ENCODE measurements around the gene OCRL.
A peak's percentile ranks its signal among the peaks of the same experiment; 100 is the strongest.

The OCRL gene

GRCh38 chrX:129597905-129598304 is 57.8 kb downstream of the OCRL start:
- Histone ChIP-seq H3K4me3 (ENCODE audit: low read depth, low read length) (no peak overlapping the region), H3K36me3 (ENCODE audit: control insufficient read depth, insufficient read depth, low read length) (no peaks in the 10 kb centered on the region), H3K79me2 (no peaks in the 10 kb centered on the region), H3K4me1 (peaks cover 3% of the 10 kb centered on the region), H3K27me3 (ENCODE audit: control insufficient read depth, insufficient read depth, low read length) (no peaks in the 10 kb centered on the region), H2AFZ (no peak overlapping the region), H3K9ac (no peak overlapping the region), H3K27ac (no peak overlapping the region), H3K9me3 (ENCODE audit: control insufficient read depth, low read length) (no peaks in the 10 kb centered on the region), H3K4me2 (ENCODE audit: low read length) (no peak overlapping the region)
- TF ChIP-seq, protein P1, sequence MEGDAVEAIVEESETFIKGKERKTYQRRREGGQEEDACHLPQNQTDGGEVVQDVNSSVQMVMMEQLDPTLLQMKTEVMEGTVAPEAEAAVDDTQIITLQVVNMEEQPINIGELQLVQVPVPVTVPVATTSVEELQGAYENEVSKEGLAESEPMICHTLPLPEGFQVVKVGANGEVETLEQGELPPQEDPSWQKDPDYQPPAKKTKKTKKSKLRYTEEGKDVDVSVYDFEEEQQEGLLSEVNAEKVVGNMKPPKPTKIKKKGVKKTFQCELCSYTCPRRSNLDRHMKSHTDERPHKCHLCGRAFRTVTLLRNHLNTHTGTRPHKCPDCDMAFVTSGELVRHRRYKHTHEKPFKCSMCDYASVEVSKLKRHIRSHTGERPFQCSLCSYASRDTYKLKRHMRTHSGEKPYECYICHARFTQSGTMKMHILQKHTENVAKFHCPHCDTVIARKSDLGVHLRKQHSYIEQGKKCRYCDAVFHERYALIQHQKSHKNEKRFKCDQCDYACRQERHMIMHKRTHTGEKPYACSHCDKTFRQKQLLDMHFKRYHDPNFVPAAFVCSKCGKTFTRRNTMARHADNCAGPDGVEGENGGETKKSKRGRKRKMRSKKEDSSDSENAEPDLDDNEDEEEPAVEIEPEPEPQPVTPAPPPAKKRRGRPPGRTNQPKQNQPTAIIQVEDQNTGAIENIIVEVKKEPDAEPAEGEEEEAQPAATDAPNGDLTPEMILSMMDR (IDR thresholded peaks at IDR 0.05) = no peak

DNA sequence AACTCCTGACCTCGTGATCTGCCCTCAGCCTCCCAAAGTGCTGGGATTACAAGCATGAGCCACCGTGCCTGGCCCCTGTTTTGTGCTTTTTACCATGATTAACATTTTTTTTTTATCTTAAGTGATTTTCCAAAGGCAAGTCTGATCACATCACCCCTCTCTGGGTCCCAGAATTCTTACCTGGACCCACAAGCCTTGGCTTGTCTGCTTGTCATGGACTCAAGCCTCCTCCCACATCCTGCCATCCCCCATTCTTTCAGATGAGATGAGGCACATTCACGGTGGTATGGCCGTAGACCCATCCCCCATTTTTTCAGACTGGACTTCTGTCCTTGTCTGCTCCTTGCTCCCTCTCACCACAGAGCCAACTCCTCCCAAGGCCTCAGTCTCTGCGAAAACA is 59.4 kb downstream of the OCRL start:
- no peaks in the 10 kb centered on the region for H3K9me3 ChIP-seq (ENCODE audit: control insufficient read depth, low read length)
- H3K4me3 ChIP-seq (ENCODE audit: low read depth, low read length) = no peak overlapping the region
- no peaks in the 10 kb centered on the region for H3K27me3 ChIP-seq (ENCODE audit: control insufficient read depth, insufficient read depth, low read length)
- TF ChIP-seq, protein P1 (IDR thresholded peaks at IDR 0.05) = no peak
- no peaks in the 10 kb centered on the region for H3K36me3 ChIP-seq (ENCODE audit: control insufficient read depth, insufficient read depth, low read length)
- no peaks in the 10 kb centered on the region for H3K79me2 ChIP-seq
- no peak overlapping the region for H3K9ac ChIP-seq
- no peak overlapping the region for H3K4me2 ChIP-seq (ENCODE audit: low read length)
- no peak overlapping the region for H2AFZ ChIP-seq
- peaks cover 3% of the 10 kb centered on the region for H3K4me1 ChIP-seq
- H3K27ac ChIP-seq = no peak overlapping the region

DNA sequence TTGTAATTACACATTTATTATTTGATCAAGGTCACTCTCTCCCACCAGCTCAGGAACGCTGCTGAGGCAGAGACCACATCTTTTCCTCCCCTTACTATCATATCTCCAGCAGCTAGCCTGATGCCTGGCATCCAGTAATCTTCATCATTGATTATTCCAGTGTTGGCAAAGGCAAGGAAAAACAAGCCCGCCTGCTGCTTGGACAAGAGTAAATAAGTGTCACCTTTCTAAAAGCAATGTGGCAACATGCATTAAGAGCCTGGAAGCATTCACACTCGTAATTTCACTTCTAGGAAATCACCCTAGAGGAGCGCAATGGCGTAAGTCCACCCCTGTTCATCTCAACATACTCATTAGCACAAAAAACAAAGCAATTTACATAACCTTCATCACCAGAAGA is 59.9 kb downstream of the OCRL start:
- no peaks in the 10 kb centered on the region for H3K27me3 ChIP-seq (ENCODE audit: control insufficient read depth, insufficient read depth, low read length)
- TF ChIP-seq, protein P1 (IDR thresholded peaks at IDR 0.05) = no peak
- no peaks in the 10 kb centered on the region for H3K9me3 ChIP-seq (ENCODE audit: control insufficient read depth, low read length)
- no peak overlapping the region for H3K4me2 ChIP-seq (ENCODE audit: low read length)
- no peak overlapping the region for H3K27ac ChIP-seq
- no peak overlapping the region for H3K9ac ChIP-seq
- H3K4me1 ChIP-seq = peaks cover 3% of the 10 kb centered on the region
- H3K36me3 ChIP-seq (ENCODE audit: control insufficient read depth, insufficient read depth, low read length) = no peaks in the 10 kb centered on the region
- H3K79me2 ChIP-seq = no peaks in the 10 kb centered on the region
- H3K4me3 ChIP-seq (ENCODE audit: low read depth, low read length) = no peak overlapping the region
- no peak overlapping the region for H2AFZ ChIP-seq

DNA sequence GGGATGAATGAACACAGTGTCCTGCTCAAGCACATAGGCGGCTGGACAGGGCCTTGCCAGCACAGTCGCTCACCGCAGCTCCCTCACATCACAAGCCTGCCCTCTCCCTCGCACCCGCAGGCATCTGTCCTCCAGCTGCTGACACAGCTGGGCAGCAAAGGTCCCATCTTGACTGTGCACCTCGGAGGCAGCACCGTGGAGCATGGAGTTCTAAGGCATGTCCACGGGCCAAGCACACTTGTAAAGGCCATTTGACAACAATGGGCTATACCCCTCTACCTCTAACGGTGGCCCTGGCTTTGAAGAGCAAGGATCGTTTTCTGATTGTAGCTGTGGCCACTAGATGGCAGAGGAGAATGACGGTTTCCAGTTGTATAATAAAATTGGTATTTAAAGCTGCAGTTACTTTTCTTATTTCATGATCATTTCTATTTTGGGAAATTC is 60.9 kb downstream of the OCRL start:
- TF ChIP-seq, protein P1 (IDR thresholded peaks at IDR 0.05) = peak; percentile 53
- Histone ChIP-seq H2AFZ (peak overlapping the region; percentile 33), H3K79me2 (no peaks in the 10 kb centered on the region), H3K36me3 (ENCODE audit: control insufficient read depth, insufficient read depth, low read length) (no peaks in the 10 kb centered on the region), H3K4me2 (ENCODE audit: low read length) (no peak overlapping the region), H3K9me3 (ENCODE audit: control insufficient read depth, low read length) (no peaks in the 10 kb centered on the region), H3K27me3 (ENCODE audit: control insufficient read depth, insufficient read depth, low read length) (no peaks in the 10 kb centered on the region), H3K4me3 (ENCODE audit: low read depth, low read length) (no peak overlapping the region), H3K27ac (peak overlapping the region; percentile 49), H3K9ac (no peak overlapping the region), H3K4me1 (peaks cover 3% of the 10 kb centered on the region)

DNA sequence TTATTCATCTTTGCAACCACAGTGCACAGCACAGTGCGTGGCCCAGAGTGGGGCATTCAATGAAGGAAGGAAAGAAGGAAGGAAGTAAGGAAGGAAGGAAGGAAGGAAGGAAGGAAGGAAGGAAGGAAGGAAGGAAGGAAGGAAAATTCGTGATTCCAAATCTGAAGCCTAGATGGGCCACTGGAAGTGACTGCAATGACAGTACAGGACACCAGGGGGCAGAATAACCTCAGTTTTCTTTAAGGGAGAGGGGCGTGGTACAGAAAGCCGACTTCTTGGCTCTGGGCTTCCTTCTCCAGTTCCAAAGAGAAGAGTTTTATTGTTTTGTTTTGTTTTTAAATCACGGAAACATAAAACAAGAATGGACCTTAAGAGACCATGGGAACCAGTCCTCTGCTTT is 66.9 kb downstream of the OCRL start:
- Histone ChIP-seq H3K4me3 (ENCODE audit: low read depth, low read length) (no peak overlapping the region), H3K4me2 (ENCODE audit: low read length) (no peak overlapping the region), H2AFZ (no peak overlapping the region), H3K9ac (no peak overlapping the region), H3K27me3 (ENCODE audit: control insufficient read depth, insufficient read depth, low read length) (no peaks in the 10 kb centered on the region), H3K79me2 (no peaks in the 10 kb centered on the region), H3K9me3 (ENCODE audit: control insufficient read depth, low read length) (no peaks in the 10 kb centered on the region), H3K36me3 (ENCODE audit: control insufficient read depth, insufficient read depth, low read length) (no peaks in the 10 kb centered on the region), H3K27ac (no peak overlapping the region), H3K4me1 (no peaks in the 10 kb centered on the region)
- TF ChIP-seq, protein P1 (IDR thresholded peaks at IDR 0.05) = peak; percentile 60

Data from parathyroid adenoma (tissue), 2 donors.